H9 (cell line): Measurements from ENCODE around the gene MYO15B. TPM values are rescaled to one million over a fixed set of nuclear protein-coding genes. Genes with fewer than 3 reads are reported as not detected.

Experiments
- DNase-seq: peaks from one replicate; pipeline ENCODE4 v3.0.0-alpha.2; 2017
- H2AFZ ChIP-seq: one replicate; pipeline ENCODE4 v1.6.1; 2013; ENCODE audit warnings: mild to moderate bottlenecking, low read length, control low read depth, moderate library complexity
- H2AK5ac ChIP-seq: 2 replicates; pipeline ENCODE4 v1.6.1; 2013; ENCODE audit warnings: low read length, control low read depth, mixed read lengths; ENCODE audit not compliant: insufficient read length
- H2BK120ac ChIP-seq: one replicate; pipeline ENCODE4 v1.6.1; 2013; ENCODE audit warnings: low read depth, mild to moderate bottlenecking, low read length, control low read depth, inconsistent platforms; ENCODE audit not compliant: poor library complexity, severe bottlenecking
- H2BK12ac ChIP-seq: 2 replicates; pipeline ENCODE4 v1.6.1; 2013; ENCODE audit warnings: low read length, control low read depth, mixed read lengths, low read depth; ENCODE audit not compliant: insufficient read length
- H2BK15ac ChIP-seq: 2 replicates; pipeline ENCODE4 v1.6.1; 2013; ENCODE audit warnings: low read depth, low read length, control low read depth
- H2BK20ac ChIP-seq: one replicate; pipeline ENCODE4 v1.6.1; 2013; ENCODE audit warnings: low read depth, mild to moderate bottlenecking, low read length, control low read depth, inconsistent platforms; ENCODE audit not compliant: poor library complexity, severe bottlenecking
- H2BK5ac ChIP-seq: 2 replicates; pipeline ENCODE4 v1.6.1; 2013; ENCODE audit warnings: low read length, control low read depth, mixed read lengths; ENCODE audit not compliant: insufficient read length
- H3K14ac ChIP-seq: 2 replicates; pipeline ENCODE4 v1.6.1; 2013; ENCODE audit warnings: low read length, control low read depth; ENCODE audit not compliant: insufficient read depth
- H3K18ac ChIP-seq: 2 replicates; pipeline ENCODE4 v1.6.1; 2013; ENCODE audit warnings: low read depth, mild to moderate bottlenecking, mixed read lengths, low read length, control low read depth; ENCODE audit not compliant: insufficient read length
- H3K23ac ChIP-seq: 2 replicates; pipeline ENCODE4 v1.6.1; 2013; ENCODE audit warnings: low read length, control low read depth, mixed read lengths, low read depth; ENCODE audit not compliant: insufficient read length
- H3K23me2 ChIP-seq: 2 replicates; pipeline ENCODE4 v1.6.1; 2013; ENCODE audit warnings: low read depth, mild to moderate bottlenecking, mixed read lengths, low read length, control low read depth; ENCODE audit not compliant: insufficient read length, poor library complexity, severe bottlenecking
- H3K27ac ChIP-seq: 2 replicates; pipeline ENCODE4 v1.5.1; 2013; ENCODE audit warnings: low read length, control low read depth, mixed read lengths, low read depth; ENCODE audit not compliant: insufficient read length
- H3K27me3 ChIP-seq: 2 replicates; pipeline ENCODE4 v1.6.1; 2013; ENCODE audit warnings: low read length, control low read depth, inconsistent platforms; ENCODE audit not compliant: insufficient read depth
- H3K4ac ChIP-seq: 2 replicates; pipeline ENCODE4 v1.6.1; 2013; ENCODE audit warnings: low read depth, mild to moderate bottlenecking, control low read depth, inconsistent platforms, low read length, moderate library complexity
- H3K4me1 ChIP-seq: 2 replicates; pipeline ENCODE4 v1.6.1; 2013; ENCODE audit warnings: low read length, control low read depth, inconsistent platforms; ENCODE audit not compliant: insufficient read depth
- H3K4me2 ChIP-seq: 2 replicates; pipeline ENCODE4 v1.6.1; 2013; ENCODE audit warnings: low read length, control low read depth, mixed read lengths; ENCODE audit not compliant: insufficient read length, insufficient read depth
- H3K56ac ChIP-seq: 2 replicates; pipeline ENCODE4 v1.6.1; 2013; ENCODE audit warnings: low read depth, mild to moderate bottlenecking, mixed read lengths, low read length, control low read depth; ENCODE audit not compliant: insufficient read length
- H3K79me1 ChIP-seq: 2 replicates; pipeline ENCODE4 v1.6.1; 2013; ENCODE audit warnings: low read depth, mild to moderate bottlenecking, moderate library complexity, low read length, control low read depth, inconsistent platforms; ENCODE audit not compliant: insufficient read depth, poor library complexity, severe bottlenecking
- H3K79me2 ChIP-seq: 2 replicates; pipeline ENCODE4 v1.6.1; 2013; ENCODE audit warnings: low read length, control low read depth, inconsistent platforms; ENCODE audit not compliant: insufficient read depth
- H3K9ac ChIP-seq: 2 replicates; pipeline ENCODE4 v1.6.1; 2013; ENCODE audit warnings: low read length, control low read depth, mixed read lengths; ENCODE audit not compliant: insufficient read length; ENCODE audit errors: extremely low read depth
- H3K9me3 ChIP-seq: one replicate; pipeline ENCODE4 v1.6.1; 2013; ENCODE audit warnings: low read depth, low read length, inconsistent platforms; ENCODE audit not compliant: control insufficient read depth
- H3T11ph ChIP-seq: one replicate; pipeline ENCODE4 v1.6.1; 2013; ENCODE audit warnings: mild to moderate bottlenecking, low read length, control low read depth, inconsistent platforms
- H4K20me1 ChIP-seq: one replicate; pipeline ENCODE4 v1.6.1; 2013; ENCODE audit not compliant: control insufficient read depth, insufficient read length, insufficient read depth
- H4K5ac ChIP-seq: 2 replicates; pipeline ENCODE4 v1.6.1; 2013; ENCODE audit warnings: low read depth, mild to moderate bottlenecking, mixed read lengths, low read length, control low read depth; ENCODE audit not compliant: insufficient read length
- H4K8ac ChIP-seq: replicated peaks from 2 replicates; pipeline ENCODE4 v1.6.1; 2013; ENCODE audit warnings: low read length, control low read depth, mixed read lengths, low read depth; ENCODE audit not compliant: insufficient read length
- H4K91ac ChIP-seq: 2 replicates; pipeline ENCODE4 v1.6.1; 2013; ENCODE audit warnings: low read depth, mild to moderate bottlenecking, moderate library complexity, mixed read lengths, low read length, control low read depth; ENCODE audit not compliant: insufficient read length
- H3K27ac Mint-ChIP-seq, 3 experiments: 2 replicates in 2 of 3; 3 replicates in 1 of 3; pipeline ENCODE4 v1.8.0; 2020 to 2021; ENCODE audit warnings: mixed read lengths in 3 of 3, mild to moderate bottlenecking in 1 of 3, moderate library complexity in 1 of 3
- H3K27me3 Mint-ChIP-seq: 2 replicates; pipeline ENCODE4 v1.8.0; 2021; ENCODE audit warnings: low read depth, mild to moderate bottlenecking, moderate library complexity, mixed read lengths
- H3K36me3 Mint-ChIP-seq, 3 experiments: 2 replicates in 2 of 3; 3 replicates in 1 of 3; pipeline ENCODE4 v1.8.0; 2020 to 2021; ENCODE audit warnings: low read depth in 3 of 3, mixed read lengths in 3 of 3; ENCODE audit not compliant: insufficient read depth in 1 of 3
- H3K4me1 Mint-ChIP-seq, 2 experiments: 2 replicates each; pipeline ENCODE4 v1.8.0; 2020; ENCODE audit warnings: mixed read lengths in 2 of 2
- H3K4me3 Mint-ChIP-seq, 2 experiments: 2 replicates in 1 of 2; 3 replicates in 1 of 2; pipeline ENCODE4 v1.8.0; 2020 to 2021; ENCODE audit warnings: mild to moderate bottlenecking in 2 of 2, mixed read lengths in 2 of 2, moderate library complexity in 1 of 2
- H3K9me3 Mint-ChIP-seq, 2 experiments: 2 replicates in 1 of 2; 3 replicates in 1 of 2; pipeline ENCODE4 v1.8.0; 2020; ENCODE audit warnings: mild to moderate bottlenecking in 2 of 2, mixed read lengths in 2 of 2, moderate library complexity in 1 of 2
- CTCF ChIP-seq: fragments of 200-600 bp; sonication (generic); conservative IDR thresholded peaks from 3 replicates; pipeline ENCODE4 v1.8.0; 2021; ENCODE audit warnings: antibody characterized with exemption, mild to moderate bottlenecking
- WGBS: extraction: QIAGEN DNeasy Blood & Tissue Kit; methylation state at CpG from one replicate; pipeline ENCODE4 v1.1.7; 2013; ENCODE audit warnings: missing lambda C conversion rate, low lambda C conversion rate, mixed read lengths; ENCODE audit not compliant: insufficient read length; ENCODE audit errors: extremely low coverage; 5-methylcytosine and 5-hydroxymethylcytosine counted together
- total RNA-seq: library from RNA; stranded (reverse); gene quantifications from 2 replicates; pipeline ENCODE4 v1.2.1, GENCODE V29; 2021

MYO15B gene
- total RNA-seq, 1 experiment from 2014 or later: 41.9 TPM

- no peaks in the 10 kb centered on the region for H4K20me1 ChIP-seq
- no peak overlapping the region for H3K23ac ChIP-seq
- no peak overlapping the region for H3K56ac ChIP-seq
- H3K27ac ChIP-seq: no peak overlapping the region
- peaks cover 2% of the 10 kb centered on the region for H3K27me3 Mint-ChIP-seq
- no peaks in the 10 kb centered on the region for H3K23me2 ChIP-seq
- no peak overlapping the region for H3K9ac ChIP-seq
- no peaks in the 10 kb centered on the region for H3K36me3 Mint-ChIP-seq
- H4K91ac ChIP-seq: no peak overlapping the region
- H2AFZ ChIP-seq: no peak overlapping the region
- no peaks in the 10 kb centered on the region for H3K4me1 Mint-ChIP-seq
- no peak overlapping the region; a peak in 1 of 7 replicates for H3K27ac Mint-ChIP-seq
- no peaks in the 10 kb centered on the region for H3K9me3 Mint-ChIP-seq
- H3K27me3 ChIP-seq: no peaks in the 10 kb centered on the region
- H2BK120ac ChIP-seq: no peak overlapping the region
- H3K9me3 ChIP-seq: no peaks in the 10 kb centered on the region
- H3K4ac ChIP-seq: no peak overlapping the region
- no peak overlapping the region for H2BK20ac ChIP-seq
- H3T11ph ChIP-seq: no peak overlapping the region
- no peaks in the 10 kb centered on the region for H3K4me1 ChIP-seq
- no peak overlapping the region for H2AK5ac ChIP-seq
- no peaks in the 10 kb centered on the region for H3K79me2 ChIP-seq
- TF ChIP-seq CTCF: no peak
- DNase-seq: no peak
- no peak overlapping the region for H4K8ac ChIP-seq
- no peak overlapping the region for H3K18ac ChIP-seq
- H2BK15ac ChIP-seq: no peak overlapping the region
- H3K4me3 Mint-ChIP-seq: no peak overlapping the region
- no peak overlapping the region for H2BK12ac ChIP-seq
- no peaks in the 10 kb centered on the region for H3K79me1 ChIP-seq
- H3K14ac ChIP-seq: no peak overlapping the region
- H2BK5ac ChIP-seq: no peak overlapping the region
- no peak overlapping the region for H3K4me2 ChIP-seq
- WGBS: no CpG with 5 or more reads among the region's 9 CpGs
- no peak overlapping the region for H4K5ac ChIP-seq
These were observed 15.5 kb downstream of the MYO15B start for GRCh38 chr17:75603123-75603522.
